Activated T-helper 17 cell treated with anti-CD3 and anti-CD28 coated beads, Interleukin-2, amount 50 U/mL, for 72 hours (primary cell): ENCODE results near the gene NPAS3. TPM values are rescaled to one million over a fixed set of nuclear protein-coding genes. Genes with fewer than 3 reads are reported as not detected.

Experiments used
- ATAC-seq: fragments of 150-1000 bp; cut with Tn5 transposase; replicated peaks from 2 replicates; pipeline ENCODE4 v1.10.0; 2021; ENCODE audit warnings: mild to moderate bottlenecking, moderate library complexity
- H3K27ac Mint-ChIP-seq: one replicate; pipeline ENCODE4 v1.8.0; 2022; ENCODE audit warnings: mixed read lengths
- H3K27me3 Mint-ChIP-seq: one replicate; pipeline ENCODE4 v1.8.0; 2022; ENCODE audit warnings: mixed read lengths
- H3K36me3 Mint-ChIP-seq: one replicate; pipeline ENCODE4 v1.8.0; 2022; ENCODE audit warnings: low read depth, mild to moderate bottlenecking, mixed read lengths
- H3K4me1 Mint-ChIP-seq: one replicate; pipeline ENCODE4 v1.8.0; 2022; ENCODE audit warnings: mixed read lengths
- H3K4me3 Mint-ChIP-seq: one replicate; pipeline ENCODE4 v1.8.0; 2022; ENCODE audit warnings: mild to moderate bottlenecking, mixed read lengths
- H3K9me3 Mint-ChIP-seq: one replicate; pipeline ENCODE4 v1.8.0; 2022; ENCODE audit warnings: mixed read lengths
- total RNA-seq, 2 donors: library from RNA; stranded (reverse); gene quantifications; one replicate each; pipeline ENCODE4 v1.2.3, GENCODE V29; 2022

The NPAS3 gene
- total RNA-seq, 2 donors from 2014 or later, result not detected

GRCh38 chr14:33490555-33490954 is 551.9 kb downstream of the NPAS3 start:
- Mint-ChIP-seq H3K9me3 (no peaks in the 10 kb centered on the region), H3K4me1 (no peaks in the 10 kb centered on the region), H3K27ac (no peak overlapping the region), H3K27me3 (peaks cover 22% of the 10 kb centered on the region), H3K4me3 (no peak overlapping the region), H3K36me3 (no peaks in the 10 kb centered on the region)
- ATAC-seq, result no peak

GRCh38 chr14:33491112-33491511 is 552.4 kb downstream of the NPAS3 start:
- peaks cover 19% of the 10 kb centered on the region for H3K27me3 Mint-ChIP-seq
- no peaks in the 10 kb centered on the region for H3K36me3 Mint-ChIP-seq
- no peaks in the 10 kb centered on the region for H3K4me1 Mint-ChIP-seq
- no peak overlapping the region for H3K27ac Mint-ChIP-seq
- no peaks in the 10 kb centered on the region for H3K9me3 Mint-ChIP-seq
- no peak for ATAC-seq
- no peak overlapping the region for H3K4me3 Mint-ChIP-seq

- Mint-ChIP-seq H3K4me1 (no peaks in the 10 kb centered on the region), H3K27me3 (peaks cover 17% of the 10 kb centered on the region), H3K9me3 (no peaks in the 10 kb centered on the region), H3K27ac (no peak overlapping the region), H3K36me3 (no peaks in the 10 kb centered on the region), H3K4me3 (no peak overlapping the region)
- no peak for ATAC-seq
These were observed 553.8 kb downstream of the NPAS3 start for GRCh38 chr14:33492491-33492890.

- Mint-ChIP-seq H3K27me3 (peaks cover 12% of the 10 kb centered on the region), H3K4me3 (no peak overlapping the region), H3K9me3 (no peaks in the 10 kb centered on the region), H3K27ac (no peak overlapping the region), H3K36me3 (no peaks in the 10 kb centered on the region), H3K4me1 (no peaks in the 10 kb centered on the region)
- ATAC-seq, result no peak
These were observed 554.6 kb downstream of the NPAS3 start for GRCh38 chr14:33493266-33493665.

- H3K27ac Mint-ChIP-seq, result no peak overlapping the region
- ATAC-seq, result no peak
- H3K9me3 Mint-ChIP-seq, result no peaks in the 10 kb centered on the region
- peaks cover 12% of the 10 kb centered on the region for H3K27me3 Mint-ChIP-seq
- H3K36me3 Mint-ChIP-seq, result no peaks in the 10 kb centered on the region
- no peaks in the 10 kb centered on the region for H3K4me1 Mint-ChIP-seq
- no peak overlapping the region for H3K4me3 Mint-ChIP-seq
These were observed 555.3 kb downstream of the NPAS3 start for GRCh38 chr14:33493990-33494389.

- H3K4me1 Mint-ChIP-seq, result no peaks in the 10 kb centered on the region
- no peak for ATAC-seq
- H3K9me3 Mint-ChIP-seq, result no peaks in the 10 kb centered on the region
- no peaks in the 10 kb centered on the region for H3K36me3 Mint-ChIP-seq
- H3K27ac Mint-ChIP-seq, result no peak overlapping the region
- peaks cover 10% of the 10 kb centered on the region for H3K27me3 Mint-ChIP-seq
- H3K4me3 Mint-ChIP-seq, result no peak overlapping the region
These were observed 561.0 kb downstream of the NPAS3 start for GRCh38 chr14:33499687-33500086.

GRCh38 chr14:33504246-33505099 is 565.8 kb downstream of the NPAS3 start:
- Mint-ChIP-seq H3K36me3 (no peaks in the 10 kb centered on the region), H3K27me3 (peaks cover 16% of the 10 kb centered on the region), H3K9me3 (no peaks in the 10 kb centered on the region), H3K27ac (no peak overlapping the region), H3K4me3 (no peak overlapping the region), H3K4me1 (no peaks in the 10 kb centered on the region)
- ATAC-seq, result no peak

GRCh38 chr14:33505266-33505962 is 566.7 kb downstream of the NPAS3 start:
- no peaks in the 10 kb centered on the region for H3K9me3 Mint-ChIP-seq
- no peak overlapping the region for H3K4me3 Mint-ChIP-seq
- H3K36me3 Mint-ChIP-seq, result no peaks in the 10 kb centered on the region
- H3K4me1 Mint-ChIP-seq, result no peaks in the 10 kb centered on the region
- H3K27ac Mint-ChIP-seq, result no peak overlapping the region
- ATAC-seq, result no peak
- peaks cover 16% of the 10 kb centered on the region for H3K27me3 Mint-ChIP-seq

- Mint-ChIP-seq H3K36me3 (no peaks in the 10 kb centered on the region), H3K27ac (no peak overlapping the region), H3K9me3 (no peaks in the 10 kb centered on the region), H3K4me1 (no peaks in the 10 kb centered on the region), H3K4me3 (no peak overlapping the region), H3K27me3 (peaks cover 16% of the 10 kb centered on the region)
- no peak for ATAC-seq
These were observed 567.3 kb downstream of the NPAS3 start for GRCh38 chr14:33505963-33506329.

GRCh38 chr14:33508126-33509062 is 569.7 kb downstream of the NPAS3 start:
- Mint-ChIP-seq H3K36me3 (no peaks in the 10 kb centered on the region), H3K4me3 (no peak overlapping the region), H3K27ac (no peak overlapping the region), H3K4me1 (no peaks in the 10 kb centered on the region), H3K27me3 (peaks cover 12% of the 10 kb centered on the region), H3K9me3 (no peaks in the 10 kb centered on the region)
- ATAC-seq, result no peak

- Mint-ChIP-seq H3K36me3 (no peaks in the 10 kb centered on the region), H3K27ac (no peak overlapping the region), H3K4me1 (no peaks in the 10 kb centered on the region), H3K4me3 (no peak overlapping the region), H3K27me3 (peaks cover 12% of the 10 kb centered on the region), H3K9me3 (no peaks in the 10 kb centered on the region)
- no peak for ATAC-seq
These were observed 570.8 kb downstream of the NPAS3 start for GRCh38 chr14:33509454-33509853.

- no peak overlapping the region for H3K27ac Mint-ChIP-seq
These were observed 571.4 kb downstream of the NPAS3 start for GRCh38 chr14:33510063-33510481.

GRCh38 chr14:33510991-33511390 is 572.3 kb downstream of the NPAS3 start:
- Mint-ChIP-seq H3K27me3 (peaks cover 12% of the 10 kb centered on the region), H3K4me3 (no peak overlapping the region), H3K36me3 (no peaks in the 10 kb centered on the region), H3K9me3 (no peaks in the 10 kb centered on the region), H3K4me1 (no peaks in the 10 kb centered on the region), H3K27ac (no peak overlapping the region)
- no peak for ATAC-seq

More at GRCh38 chr14:33510063-33510481, 571.4 kb downstream of the NPAS3 start:
- Mint-ChIP-seq H3K36me3 (no peaks in the 10 kb centered on the region), H3K27me3 (peaks cover 12% of the 10 kb centered on the region), H3K4me1 (no peaks in the 10 kb centered on the region), H3K4me3 (no peak overlapping the region), H3K9me3 (no peaks in the 10 kb centered on the region)
- no peak for ATAC-seq

- peaks cover 12% of the 10 kb centered on the region for H3K27me3 Mint-ChIP-seq
- no peaks in the 10 kb centered on the region for H3K36me3 Mint-ChIP-seq
- no peak overlapping the region for H3K4me3 Mint-ChIP-seq
- no peaks in the 10 kb centered on the region for H3K4me1 Mint-ChIP-seq
- no peaks in the 10 kb centered on the region for H3K9me3 Mint-ChIP-seq
- ATAC-seq, result no peak
- no peak overlapping the region for H3K27ac Mint-ChIP-seq
These were observed 573.4 kb downstream of the NPAS3 start for GRCh38 chr14:33511851-33512640.
